GM18508 (cell line): ENCODE measurements around the gene TACC2.

Experiments
- ATAC-seq: cut with Tn5 transposase; IDR thresholded peaks from one replicate; pipeline ENCODE4 v1.9.1; 2021; ENCODE audit warnings: moderate number of reproducible peaks; ENCODE audit not compliant: insufficient read depth, unreplicated experiment

The TACC2 gene

DNA sequence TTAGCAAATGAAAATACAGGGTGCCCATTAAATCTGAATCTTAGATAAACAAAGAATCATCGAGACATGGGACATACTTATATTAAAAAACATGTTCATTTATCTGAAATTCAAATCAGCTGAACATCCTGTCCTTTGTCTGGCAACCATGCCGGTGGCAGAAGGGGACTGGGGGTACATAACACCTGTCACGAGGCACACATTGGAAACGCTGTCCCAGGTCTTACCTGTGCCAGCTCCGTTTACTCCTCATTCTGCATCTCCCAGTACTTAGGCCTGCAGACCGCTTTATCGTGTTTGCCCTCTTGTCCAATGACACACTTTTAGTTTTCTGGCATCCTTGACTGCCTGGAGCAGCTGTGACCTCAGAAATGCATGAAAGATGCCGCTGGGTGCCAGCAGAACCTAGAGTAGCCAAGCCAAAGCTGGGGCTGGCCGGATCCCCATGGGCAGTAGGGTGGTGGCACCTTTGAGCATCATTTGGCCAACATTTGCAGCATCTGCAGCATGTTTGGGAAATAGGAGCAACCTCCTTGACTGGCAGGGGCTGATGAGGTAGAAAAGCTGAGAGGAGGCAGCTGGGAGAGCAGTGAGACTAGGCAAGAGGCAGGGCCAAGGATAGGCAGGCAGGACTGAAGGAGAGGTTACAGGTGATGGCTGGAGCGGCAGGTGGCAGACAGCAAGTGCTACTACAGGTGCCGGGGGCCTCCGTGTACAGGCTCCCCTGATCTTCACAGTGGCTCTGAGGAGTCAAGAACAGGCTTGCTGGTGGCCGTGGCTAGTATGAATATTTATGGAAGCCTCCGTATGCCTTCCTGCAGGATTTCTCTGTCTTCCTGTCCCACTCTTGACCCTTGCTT lies 219.8 kb downstream of the TACC2 start:
- no peak for ATAC-seq

DNA sequence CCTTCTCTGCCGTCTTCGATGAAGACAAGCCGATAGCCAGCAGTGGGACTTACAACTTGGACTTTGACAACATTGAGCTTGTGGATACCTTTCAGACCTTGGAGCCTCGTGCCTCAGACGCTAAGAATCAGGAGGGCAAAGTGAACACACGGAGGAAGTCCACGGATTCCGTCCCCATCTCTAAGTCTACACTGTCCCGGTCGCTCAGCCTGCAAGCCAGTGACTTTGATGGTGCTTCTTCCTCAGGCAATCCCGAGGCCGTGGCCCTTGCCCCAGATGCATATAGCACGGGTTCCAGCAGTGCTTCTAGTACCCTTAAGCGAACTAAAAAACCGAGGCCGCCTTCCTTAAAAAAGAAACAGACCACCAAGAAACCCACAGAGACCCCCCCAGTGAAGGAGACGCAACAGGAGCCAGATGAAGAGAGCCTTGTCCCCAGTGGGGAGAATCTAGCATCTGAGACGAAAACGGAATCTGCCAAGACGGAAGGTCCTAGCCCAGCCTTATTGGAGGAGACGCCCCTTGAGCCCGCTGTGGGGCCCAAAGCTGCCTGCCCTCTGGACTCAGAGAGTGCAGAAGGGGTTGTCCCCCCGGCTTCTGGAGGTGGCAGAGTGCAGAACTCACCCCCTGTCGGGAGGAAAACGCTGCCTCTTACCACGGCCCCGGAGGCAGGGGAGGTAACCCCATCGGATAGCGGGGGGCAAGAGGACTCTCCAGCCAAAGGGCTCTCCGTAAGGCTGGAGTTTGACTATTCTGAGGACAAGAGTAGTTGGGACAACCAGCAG lies 221.7 kb downstream of the TACC2 start:
- ATAC-seq = no peak

DNA sequence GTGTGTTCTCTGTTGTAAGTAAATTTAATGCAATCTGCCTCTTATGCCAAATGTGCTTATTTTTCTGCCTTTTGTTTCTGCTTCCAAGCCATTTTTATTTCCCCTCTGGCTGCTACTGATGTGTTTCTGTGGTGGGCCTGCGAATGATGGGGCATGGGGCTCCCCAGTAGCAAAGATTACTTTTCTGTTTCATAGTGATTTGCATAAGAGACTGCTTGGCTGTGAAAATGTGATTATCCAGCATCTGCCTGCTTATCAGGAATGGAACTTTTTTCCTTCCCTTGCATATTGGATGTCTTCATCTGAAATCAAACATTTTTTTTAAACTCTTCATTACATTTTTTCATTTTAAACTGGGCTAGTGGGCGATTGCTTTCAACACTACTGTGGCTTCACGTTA lies 224.4 kb downstream of the TACC2 start:
- ATAC-seq = no peak

DNA sequence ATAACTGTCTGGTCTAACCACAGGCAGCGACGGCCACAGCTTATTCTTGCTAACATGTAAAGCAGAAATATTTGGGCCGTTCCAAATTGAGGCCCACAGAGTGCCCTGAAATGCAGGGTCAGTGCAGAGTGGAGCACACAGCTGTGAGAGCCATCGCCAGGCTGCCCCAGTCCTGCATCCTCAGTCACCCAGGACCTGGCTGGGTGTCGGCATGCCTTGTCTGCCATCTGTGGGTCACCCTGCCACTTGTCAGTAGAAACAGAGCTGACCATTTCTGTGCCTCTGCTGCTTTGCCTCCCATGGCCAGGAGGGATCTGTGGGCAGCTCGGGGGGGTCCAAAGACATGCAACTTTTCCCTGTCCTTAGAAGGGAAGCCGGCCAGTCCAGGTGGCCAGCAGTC lies 224.8 kb downstream of the TACC2 start:
- no peak for ATAC-seq

DNA sequence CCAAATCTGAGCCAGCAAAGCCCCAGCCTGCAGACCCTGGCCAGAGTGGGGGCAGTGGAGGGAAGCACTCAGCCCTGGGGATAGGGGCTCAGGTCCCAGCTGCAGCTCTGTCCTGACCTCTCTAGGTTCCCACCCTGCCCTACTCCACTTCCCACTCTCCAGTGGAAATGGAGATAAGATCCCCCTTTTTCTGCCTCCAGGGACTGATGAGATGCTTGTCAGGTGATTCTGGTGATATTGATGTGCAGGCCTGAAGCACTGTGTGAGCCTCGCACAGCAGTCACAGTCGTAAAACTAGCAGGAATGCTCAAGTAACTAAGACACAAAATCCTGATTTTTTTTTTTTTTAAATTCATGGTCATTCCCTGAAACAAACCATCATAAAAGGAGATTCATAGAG lies 227.1 kb downstream of the TACC2 start:
- no peak for ATAC-seq

DNA sequence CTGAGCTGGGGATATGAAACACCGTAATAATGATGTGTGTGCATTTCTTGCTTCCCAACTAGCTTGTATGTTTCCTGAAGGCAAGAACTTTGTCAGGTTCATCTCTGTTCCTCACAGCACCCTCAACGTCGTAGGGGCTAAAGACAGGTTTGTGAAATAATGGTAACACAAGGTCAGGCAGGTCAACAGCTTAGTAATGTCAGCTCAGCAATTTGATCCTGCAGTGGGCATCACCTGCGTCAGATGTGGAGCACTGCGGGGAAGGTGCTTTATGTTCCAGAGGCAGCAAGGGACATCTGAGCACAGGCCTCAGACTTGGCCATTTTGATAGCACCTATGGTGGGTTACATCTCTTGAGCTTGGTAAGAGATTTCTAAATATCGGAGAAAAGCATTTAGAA lies 230.4 kb downstream of the TACC2 start:
- no peak for ATAC-seq

DNA sequence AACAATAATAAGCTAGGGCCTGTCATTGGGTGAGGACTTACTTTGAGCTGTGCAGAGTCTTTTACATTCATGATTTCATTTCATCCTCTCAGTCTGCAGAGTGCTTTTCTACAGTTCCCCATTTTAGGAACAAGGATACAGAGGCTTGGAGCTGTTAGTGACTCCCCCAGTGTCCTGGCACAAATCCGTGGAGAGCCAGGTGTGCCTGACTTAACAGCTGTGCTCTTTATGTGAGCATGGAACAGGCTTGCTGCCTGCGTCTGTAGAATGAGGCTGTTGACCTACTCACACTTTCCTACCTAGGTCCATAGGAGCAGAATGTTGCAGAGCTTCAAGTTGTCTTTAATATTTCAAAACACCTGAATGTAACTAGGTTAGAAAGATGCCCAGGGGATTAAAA lies 231.8 kb downstream of the TACC2 start:
- no peak for ATAC-seq

DNA sequence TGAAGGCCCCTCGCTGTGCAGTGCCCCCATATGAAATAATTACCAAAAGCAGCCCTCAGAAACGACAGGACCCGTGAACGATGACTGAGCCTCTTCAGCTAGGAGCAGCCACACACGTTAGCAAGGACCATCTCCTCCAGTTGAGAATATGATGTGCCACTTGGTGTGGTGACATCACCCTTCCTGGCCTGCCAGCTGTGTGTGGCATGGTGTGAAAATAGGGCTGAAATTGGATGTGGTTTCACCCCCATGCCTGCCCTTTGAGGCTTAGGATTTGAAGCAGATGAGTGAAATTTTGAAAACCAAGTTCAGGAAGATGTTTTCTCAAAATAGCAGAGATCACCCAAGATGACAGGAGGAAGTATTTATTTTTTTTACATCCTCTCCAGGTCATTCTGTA lies 233.0 kb downstream of the TACC2 start:
- no peak for ATAC-seq

DNA sequence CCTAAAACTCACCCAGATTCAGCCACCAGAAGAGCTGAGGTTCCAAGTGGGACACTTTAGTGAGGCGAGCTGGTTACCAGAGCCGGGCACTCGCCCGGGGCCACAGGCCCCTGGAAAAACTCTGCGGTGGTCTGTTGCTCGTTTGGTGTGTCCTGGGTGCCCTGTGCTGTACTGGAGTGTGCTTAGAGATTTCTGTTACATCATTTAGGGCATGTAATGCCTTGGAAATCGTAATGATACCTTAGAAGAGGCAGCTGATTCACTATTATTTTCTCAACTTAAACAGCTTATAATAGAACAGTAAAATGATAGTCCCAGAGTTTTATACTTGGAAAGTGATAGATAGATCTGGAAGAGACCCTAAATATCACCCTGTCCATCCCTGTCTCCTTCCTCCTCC lies 233.7 kb downstream of the TACC2 start:
- no peak for ATAC-seq

DNA sequence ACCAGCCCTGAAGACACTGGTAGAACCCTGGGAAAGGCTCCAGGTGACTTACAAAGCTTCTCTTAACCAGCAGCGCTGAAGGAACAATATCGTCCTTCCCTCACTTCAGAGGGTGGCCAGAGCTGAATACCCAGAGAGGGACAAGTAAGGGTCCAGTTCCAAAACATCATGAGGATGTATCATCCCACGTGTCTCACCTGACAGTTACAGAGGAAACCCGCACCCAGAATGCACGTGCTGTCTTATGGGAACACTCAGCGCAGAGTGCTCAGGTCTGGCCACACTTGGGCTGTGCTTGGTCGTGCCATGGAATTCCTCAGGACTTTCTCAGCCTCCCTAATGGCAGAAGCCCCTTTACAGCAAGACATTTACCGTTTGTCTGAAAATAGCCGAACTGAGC lies 235.2 kb downstream of the TACC2 start:
- ATAC-seq = no peak

DNA sequence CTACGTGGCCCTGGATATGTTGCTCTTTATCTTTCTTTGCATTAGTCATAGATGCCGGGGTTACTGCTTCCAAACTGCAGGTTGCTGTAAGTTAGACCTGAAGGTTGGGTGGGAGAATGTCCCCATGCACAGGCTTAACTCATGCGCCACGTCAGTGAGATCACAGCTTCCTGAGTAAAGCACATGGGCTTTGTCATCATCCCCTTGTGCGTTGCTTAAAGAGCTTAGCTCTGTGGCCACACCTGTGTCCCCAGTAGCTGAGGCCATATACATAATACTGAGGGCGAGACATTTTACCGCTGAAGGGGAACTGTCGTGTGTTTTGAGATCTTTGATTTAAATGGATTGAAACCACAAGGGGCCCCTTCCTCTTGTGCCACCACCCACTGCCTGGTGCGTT lies 236.4 kb downstream of the TACC2 start:
- ATAC-seq = no peak

DNA sequence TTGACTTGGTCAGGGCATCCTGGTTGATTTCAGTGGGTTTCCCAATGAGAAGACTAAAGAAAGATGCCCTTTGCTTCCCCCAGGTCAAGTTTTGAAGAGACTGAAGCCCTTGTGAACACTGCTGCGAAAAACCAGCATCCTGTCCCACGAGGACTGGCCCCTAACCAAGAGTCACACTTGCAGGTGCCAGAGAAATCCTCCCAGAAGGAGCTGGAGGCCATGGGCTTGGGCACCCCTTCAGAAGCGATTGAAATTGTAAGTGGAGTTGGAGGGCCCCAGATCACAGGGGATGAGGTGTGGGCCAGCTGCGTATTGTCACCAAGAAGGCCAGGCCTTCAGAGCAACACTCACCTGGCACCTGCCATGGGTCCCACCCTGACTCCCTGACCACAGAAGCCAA lies 238.8 kb downstream of the TACC2 start:
- no peak for ATAC-seq

DNA sequence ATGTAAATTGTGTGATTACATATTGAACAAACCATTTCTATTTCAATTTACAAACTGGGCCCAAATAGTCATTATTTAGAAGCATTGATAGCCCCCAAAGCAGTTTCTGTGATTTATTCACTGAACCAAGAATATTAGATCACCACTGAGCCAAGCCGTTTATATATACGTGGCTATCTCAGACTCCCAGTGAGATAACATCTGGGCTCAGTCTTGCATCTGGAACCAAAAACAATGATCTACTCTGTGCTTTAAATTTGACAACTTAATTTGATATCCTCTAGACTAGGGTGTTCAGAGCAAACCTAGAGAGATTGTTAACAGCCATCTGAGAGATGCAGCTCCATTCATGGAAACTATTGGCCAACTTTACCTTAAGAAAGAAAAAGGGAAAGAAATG lies 240.7 kb downstream of the TACC2 start:
- ATAC-seq = no peak

DNA sequence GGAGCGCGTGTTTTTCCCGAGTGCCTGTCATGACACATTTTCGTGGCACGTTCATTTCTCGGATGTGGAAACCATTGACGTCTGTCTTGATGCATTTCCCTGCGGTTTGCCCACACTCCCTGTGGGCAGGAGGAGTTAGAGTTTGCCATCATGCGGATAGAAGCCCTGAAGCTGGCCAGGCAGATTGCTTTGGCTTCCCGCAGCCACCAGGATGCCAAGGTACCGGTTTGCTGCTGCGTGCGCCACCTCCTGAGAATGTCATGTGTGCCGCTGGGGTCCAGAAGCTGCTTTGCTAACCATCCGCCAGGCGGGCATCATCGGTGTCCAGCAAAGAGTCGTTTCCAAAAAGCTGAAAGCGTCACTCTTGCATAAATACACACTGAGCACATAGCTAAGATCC lies 241.3 kb downstream of the TACC2 start:
- ATAC-seq = no peak

DNA sequence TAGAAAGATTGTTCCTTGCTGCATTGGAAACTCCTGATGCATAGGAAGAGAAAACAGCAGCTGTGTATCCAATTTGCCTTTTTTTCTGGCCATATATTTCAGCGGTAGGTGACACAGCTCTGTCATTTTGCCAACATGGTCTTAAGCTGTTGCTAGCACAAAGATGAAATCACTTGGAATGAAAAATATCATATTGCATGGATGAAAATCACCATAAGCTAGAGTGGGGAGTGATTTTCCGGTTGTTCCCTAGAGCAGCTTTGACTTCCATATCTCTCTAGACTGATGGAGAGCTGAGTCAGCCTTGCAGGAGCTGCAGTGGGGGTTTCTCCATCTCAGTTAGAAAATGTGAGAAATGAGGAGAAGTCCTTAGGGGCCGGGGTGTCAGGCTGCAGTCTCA lies 243.8 kb downstream of the TACC2 start:
- ATAC-seq = no peak

DNA sequence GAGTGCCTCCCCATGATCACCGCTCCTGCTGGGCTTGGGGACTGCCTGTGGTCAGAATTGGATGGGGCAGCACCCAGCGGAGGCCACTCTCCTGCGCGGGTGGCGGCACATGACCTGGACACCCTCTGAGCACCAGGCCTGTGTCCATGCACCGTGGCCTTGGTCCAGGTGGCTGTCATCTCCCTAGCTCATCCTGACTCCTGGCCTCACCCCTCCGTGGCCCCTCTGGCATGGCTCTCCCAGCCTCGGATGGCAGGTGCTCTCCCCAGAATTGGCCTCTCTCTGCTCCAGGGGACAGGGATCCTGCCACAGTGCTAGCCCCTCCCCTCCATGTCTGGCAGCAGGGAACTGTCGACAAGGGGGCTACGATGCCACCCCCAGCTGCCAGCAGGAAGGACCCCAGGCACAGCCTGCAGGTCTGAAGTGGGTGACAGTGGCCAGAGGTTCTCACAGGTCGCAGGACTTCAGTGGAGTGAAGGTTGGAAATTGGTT lies 244.9 kb downstream of the TACC2 start:
- ATAC-seq = no peak

DNA sequence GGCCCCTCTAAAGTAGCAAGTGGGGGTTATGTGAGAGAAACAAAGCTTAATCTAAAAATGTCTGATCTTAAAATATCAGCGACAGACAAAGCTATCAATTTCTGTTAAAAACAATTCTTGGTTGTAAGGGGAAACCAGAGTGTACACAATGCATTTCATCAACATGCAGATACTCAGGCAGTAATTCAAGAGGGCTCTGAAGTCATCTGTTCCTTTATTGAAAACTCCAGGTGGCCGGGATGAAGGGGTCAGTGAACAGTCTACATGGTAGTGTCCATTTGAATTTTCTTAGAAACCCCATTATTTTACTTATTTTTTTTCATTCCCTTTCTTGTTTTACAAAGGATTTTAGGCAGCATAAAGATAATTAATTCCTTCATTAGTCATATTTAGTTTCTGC lies 245.5 kb downstream of the TACC2 start:
- no peak for ATAC-seq

DNA sequence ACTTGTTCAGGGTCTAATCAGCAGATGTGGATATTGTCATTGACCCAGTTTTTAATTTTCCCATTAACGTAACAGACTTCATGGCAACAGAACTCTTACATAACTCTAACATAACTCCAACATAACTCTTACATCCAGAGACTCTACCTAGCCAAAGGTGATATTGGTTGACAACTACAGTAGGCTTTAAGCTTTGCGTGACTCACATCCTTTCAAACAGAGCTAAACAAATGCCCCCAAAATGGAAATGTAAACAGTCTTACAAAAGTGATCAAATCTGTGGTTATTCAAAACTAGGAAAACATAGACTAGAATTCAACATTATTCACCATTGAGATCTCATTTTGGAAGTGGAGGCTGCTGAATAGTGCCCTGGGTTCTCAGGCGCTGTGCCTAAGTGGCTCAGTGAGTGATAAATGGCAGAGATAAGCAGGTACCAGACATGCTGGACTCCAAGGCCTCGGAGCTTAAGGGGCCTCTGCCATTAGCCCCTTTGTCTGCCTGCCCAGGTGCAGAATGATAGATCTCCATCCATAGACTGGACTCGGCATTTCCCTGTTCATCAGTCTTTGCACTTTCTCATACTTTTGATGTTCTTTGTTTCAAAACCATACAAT lies 247.8 kb downstream of the TACC2 start:
- ATAC-seq = no peak

DNA sequence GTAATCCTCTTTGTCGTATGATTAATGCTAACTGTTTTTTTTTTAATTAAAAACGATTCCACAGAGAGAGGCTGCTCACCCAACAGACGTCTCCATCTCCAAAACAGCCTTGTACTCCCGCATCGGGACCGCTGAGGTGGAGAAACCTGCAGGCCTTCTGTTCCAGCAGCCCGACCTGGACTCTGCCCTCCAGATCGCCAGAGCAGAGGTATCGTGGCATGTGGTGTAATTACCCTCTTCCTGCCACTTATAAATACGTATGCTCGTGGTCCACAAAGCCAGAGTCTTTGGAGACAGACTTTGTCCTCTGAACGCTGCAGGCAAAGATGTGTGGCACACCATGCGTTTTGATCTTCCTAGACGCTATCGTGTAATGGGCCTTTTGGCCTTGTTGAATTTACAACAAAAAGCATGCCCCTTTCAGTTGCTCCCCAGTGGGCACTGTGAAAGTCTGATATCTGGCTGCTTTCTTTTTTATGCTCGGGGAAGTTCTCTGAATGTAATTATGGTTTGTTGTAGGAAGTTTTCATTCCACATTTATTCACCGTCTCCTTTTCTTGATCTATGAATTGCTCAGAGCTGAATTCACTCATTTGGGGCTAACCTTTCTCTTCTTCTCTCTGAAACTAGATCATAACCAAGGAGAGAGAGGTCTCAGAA lies 248.5 kb downstream of the TACC2 start:
- ATAC-seq = no peak

DNA sequence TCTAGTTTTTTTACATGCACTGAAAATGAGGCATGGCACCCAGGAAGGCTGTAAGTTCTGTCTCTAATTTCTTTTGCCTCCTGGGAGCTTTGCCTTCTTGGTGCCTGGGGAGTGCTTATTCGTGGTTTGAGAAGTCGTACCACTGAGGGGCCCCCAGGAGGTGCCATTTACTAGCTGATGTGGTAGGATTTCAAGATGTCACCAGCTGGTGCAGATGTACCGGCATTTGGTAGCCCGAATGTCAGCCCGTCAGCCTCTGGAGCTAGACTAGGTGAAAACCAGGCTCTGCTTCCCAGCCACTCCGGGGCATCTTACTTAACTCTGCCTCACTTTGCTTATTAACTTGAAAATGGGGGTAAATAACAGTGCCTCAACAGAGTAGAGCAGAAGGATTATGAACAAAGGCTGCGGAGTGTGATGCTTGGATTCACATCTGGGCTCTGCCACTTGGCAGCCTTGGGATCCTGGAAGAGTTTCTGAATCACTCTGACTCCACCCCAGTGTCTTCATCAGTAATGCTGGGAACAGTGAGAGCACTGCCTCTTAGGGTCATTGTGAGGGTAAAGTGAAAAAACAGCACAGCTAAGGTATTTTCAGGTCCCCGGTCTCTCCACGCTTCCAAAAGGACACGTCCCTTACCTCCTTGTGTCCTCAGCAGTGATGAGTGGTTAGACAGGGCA lies 250.8 kb downstream of the TACC2 start:
- no peak for ATAC-seq
